GM15510 (cell line): ENCODE measurements around the gene DPRX.

Experiments used
- POLR2A ChIP-seq: IDR thresholded peaks from 3 replicates; pipeline ENCODE4 v1.6.1; 2011; ENCODE audit warnings: borderline replicate concordance; ENCODE audit not compliant: insufficient read length; ENCODE audit errors: extremely low read depth

The DPRX gene

GRCh38 chr19:53634768-53635167 is 3.0 kb downstream of the DPRX start:
- TF ChIP-seq POLR2A: no peak

DNA sequence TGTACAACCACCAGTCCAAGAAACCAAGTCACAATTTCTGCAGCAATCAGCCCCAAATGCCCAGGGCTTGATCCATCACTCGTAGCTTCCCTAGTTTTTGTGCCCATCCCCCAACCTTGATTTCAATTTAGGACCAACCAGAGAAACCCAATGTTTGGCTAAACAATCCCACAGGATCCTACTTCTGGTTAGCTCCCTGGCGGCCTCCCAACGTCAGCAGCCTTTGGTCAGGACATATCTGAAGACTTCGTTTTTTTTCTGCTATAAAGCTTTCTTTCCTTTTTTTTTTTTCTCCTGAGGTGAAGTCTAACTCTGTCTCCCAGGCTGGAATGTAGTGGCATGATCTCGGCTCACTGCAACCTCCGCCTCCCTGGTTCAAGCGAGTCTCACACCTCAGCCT is 7.7 kb downstream of the DPRX start:
- TF ChIP-seq POLR2A: no peak

GRCh38 chr19:53642381-53643099 is 10.7 kb downstream of the DPRX start:
- TF ChIP-seq POLR2A: no peak

DNA sequence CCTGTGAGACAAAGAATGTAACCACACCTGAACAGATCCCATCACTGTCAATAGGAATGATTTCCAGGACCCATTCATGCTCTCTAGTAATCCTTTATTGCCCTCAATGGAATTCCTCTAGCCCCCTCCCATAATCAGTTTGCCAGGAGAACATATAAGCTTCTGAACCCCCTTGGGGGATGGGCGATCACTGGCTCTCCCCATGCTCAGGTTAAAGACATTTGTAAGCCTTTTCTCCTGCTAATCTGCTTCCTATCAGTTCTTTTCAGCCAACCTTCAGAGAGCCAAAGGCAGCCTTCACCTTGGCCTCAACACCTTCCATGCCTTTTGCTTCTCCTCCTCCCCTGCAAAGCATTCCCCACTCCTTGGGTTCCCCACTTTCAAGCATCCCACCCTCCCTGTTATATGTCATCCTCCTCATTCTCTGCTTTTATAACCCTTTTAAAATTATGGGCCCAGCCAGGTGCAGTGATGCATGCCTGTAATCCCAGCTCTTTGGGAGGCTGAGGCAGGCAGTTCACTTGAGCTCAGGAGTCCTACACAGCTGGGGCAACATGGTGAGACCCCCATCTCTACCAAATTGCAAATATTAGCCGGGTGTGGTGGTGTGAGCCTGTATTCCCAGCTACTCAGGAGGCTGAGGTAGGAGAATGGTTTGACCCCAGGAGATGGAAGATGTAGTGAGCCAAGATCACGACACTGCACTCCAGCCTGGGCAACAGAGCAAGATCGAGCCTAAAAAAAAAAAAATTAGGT is 12.4 kb downstream of the DPRX start:
- TF ChIP-seq POLR2A: no peak

DNA sequence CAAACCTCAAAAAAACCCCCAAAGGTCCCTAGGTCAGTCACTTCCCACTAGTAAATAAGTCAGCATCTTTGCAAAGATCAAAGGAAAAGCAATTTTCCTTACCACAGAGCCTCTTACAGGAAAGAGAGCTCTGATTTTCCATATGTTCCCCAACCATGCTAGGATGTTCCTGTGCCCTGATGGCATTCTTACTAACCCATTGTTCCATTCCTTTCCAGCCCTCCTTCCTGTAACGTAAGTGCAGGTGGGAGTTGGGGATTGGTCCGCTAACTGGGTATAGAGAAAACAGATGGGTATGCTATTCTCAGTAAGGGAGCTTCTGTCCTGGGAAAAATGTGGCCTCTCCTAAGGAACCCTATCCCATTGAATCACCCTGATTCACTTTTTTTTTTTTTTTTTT is 14.3 kb downstream of the DPRX start:
- no peak for TF ChIP-seq POLR2A

DNA sequence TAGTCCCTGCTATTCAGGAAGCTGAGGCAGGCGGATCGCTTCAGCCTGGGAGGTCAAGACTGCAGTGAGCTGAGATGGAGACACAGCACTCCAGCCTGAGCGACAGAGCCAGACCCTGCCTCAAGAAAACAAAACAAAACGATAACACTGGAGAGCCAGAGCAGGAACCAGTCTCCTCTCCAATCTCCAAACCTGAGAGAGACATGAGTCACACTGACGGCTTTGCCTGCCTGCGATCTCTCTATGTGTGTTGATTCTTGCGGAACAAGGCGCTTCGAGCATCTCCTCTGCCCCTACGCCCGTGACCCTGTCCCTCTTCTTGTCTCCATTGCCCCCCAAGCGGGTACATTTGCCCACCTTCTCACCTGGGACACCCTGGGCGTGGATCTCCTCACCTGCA is 15.6 kb downstream of the DPRX start:
- no peak for TF ChIP-seq POLR2A

- no peak for TF ChIP-seq POLR2A
Observed at GRCh38 chr19:53647792-53648191, 16.0 kb downstream of the DPRX start.

- TF ChIP-seq POLR2A: no peak
Observed at GRCh38 chr19:53649746-53650593, 18.2 kb downstream of the DPRX start.

- no peak for TF ChIP-seq POLR2A
Observed at GRCh38 chr19:53652476-53652875, 20.7 kb downstream of the DPRX start.

GRCh38 chr19:53655042-53655665 is 23.4 kb downstream of the DPRX start:
- no peak for TF ChIP-seq POLR2A

DNA sequence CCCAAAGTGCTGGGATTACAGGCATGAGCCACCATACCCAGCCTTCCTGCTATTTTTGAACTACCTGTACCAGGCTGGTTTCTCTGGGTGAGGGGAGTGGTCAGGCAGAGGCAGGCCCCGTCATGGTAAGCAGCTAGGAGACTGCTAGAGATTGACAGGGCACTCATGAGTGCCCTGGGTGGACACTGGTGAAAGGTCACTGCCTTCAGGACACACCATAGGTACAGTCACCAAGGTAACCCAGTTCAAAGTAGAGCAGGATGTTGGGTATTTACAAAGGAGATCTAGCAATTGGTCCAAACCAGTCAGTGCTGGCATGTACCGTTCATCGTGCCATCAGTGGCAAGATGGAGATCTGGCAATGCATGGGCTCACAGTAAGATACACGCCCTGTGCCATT is 25.5 kb downstream of the DPRX start:
- TF ChIP-seq POLR2A: no peak

DNA sequence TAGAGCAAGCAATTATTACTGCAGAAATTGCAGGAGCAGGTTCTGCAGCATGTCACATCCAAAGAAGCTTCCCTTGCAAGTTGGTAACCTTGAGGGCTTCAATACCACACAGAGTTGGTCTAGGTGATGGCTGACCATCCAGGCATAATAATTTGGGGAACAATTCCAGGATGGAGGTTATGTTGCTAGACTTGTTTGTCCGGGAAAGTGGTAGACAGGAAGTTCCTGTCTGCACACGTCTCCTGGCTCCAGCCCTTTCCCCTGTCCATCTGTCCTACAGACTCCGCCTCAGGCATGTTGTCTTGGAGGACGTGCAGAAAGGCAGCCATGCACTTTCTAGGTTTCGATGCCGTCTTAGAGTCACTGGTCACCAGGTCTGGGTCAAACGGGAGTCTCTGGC is 26.0 kb downstream of the DPRX start:
- no peak for TF ChIP-seq POLR2A

- TF ChIP-seq POLR2A: no peak
Observed at GRCh38 chr19:53659292-53659691, 27.5 kb downstream of the DPRX start.

DNA sequence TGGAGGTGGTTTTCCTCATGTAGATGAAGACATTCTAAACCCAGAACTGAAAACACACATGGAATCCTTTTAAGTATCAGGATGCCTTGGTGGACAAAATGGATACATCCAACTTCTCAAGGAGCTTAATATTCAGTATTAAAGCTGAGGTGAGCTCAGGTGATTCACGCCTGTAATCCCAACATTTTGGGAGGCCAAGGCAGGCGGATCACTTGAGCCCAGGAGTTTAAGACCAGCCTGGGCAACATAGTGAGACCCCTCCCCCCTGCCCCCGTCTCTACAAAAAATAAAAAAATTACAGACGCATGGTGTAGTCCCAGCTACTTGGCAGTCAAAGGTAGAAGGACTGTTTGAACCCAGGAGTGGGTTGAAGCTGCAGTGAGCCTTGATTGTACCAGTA is 28.8 kb downstream of the DPRX start:
- no peak for TF ChIP-seq POLR2A

GRCh38 chr19:53662209-53662608 is 30.4 kb downstream of the DPRX start:
- no peak for TF ChIP-seq POLR2A
